Right renal pelvis (tissue), 4 donors: ENCODE measurements around the gene RAB40A. TPM values are rescaled to one million over a fixed set of nuclear protein-coding genes. Genes with fewer than 3 reads are reported as not detected.
"Not testable (repeated sequence)": the region's sequence is repeated elsewhere in the genome, so short reads cannot be mapped to it uniquely, and the experiment has no call there.

Experiments used
- DNase-seq, 4 donors: peaks; one replicate each; pipeline ENCODE4 v3.0.0-alpha.2; 2013; ENCODE audit warnings: low read depth in 4 of 4, low spot score in 3 of 4, missing footprints in 1 of 4
- polyA plus RNA-seq, 4 donors: library from polyadenylated mRNA; unstranded; fragments of 120-200 nt; gene quantifications; one replicate each; pipeline ENCODE4 v1.2.1, GENCODE V29; 2013; ENCODE audit not compliant: insufficient read length in 4 of 4

RAB40A gene
- polyA plus RNA-seq, 4 donors, result 2.4 to 3.4 (median 2.8) TPM

DNA sequence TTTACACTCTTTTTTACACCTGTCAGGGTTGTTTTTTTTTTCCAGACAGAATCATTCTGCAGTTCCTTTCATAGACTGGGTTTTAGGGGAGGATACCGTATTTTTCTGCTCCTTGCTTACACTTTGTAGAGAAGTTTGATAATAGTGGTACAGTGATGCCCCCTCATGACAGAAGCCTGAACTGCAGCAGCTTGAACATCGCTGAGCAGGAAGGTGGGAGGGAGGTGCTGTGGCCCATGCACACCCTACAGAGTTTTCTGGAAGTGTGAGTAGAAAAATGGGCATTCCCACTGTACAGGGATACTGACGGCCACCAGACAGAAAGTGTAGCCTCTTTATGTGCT lies 54.5 kb downstream of the RAB40A start:
- DNase-seq, result peak; percentile 58 to 64 (median 61)

DNA sequence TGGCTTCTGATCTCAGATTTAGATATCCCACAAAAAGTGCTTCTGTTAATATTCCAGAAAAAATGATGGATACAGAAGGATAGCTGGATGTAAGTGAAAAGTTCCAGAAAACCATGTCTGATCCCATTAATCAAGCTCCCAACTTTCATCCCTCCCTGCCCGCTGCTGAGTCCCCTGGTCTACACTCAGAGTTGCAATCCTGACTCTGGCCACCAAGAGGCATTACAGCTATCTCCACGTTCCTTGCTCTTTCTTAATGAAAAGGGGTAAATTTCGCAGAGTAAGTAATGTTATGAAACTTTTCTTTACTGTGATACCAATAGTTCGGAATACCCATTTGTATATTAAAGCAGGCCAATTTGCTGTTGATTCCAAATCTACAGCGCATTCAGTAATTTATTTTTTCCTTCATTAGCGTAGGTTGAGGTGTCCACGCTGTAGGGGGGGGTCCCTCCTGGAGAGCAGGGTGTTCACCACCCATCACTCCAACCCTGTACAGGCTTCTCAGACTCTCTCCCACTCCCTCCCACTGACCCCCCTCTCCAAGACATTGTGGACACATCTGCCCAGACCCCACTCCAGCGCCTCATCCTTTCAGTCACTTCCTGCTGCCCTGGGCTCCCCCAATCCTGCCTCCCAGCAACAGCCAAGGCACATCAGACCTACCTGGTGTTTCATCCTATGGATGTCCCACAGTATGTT lies 55.1 kb downstream of the RAB40A start:
- peak in 1 of 4 donors; percentile 7 for DNase-seq

DNA sequence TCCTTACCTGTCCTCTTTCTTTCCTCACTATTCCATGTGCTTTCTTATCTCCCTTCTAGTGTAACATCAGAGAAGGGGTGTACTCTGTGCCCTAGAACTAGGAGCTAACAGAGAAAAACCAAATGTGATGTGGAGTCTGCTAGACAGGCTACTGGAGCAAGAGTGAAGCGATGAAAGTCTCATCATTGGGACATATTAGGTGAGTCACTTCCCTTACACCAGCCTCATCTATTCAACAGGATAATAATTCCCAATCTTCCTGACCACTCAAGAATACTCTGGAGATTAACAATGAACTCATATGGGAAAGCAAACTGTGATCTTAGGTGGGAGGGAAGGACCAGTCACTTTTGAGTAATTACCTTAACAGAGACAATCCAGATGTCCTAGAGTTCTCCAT lies 58.1 kb downstream of the RAB40A start:
- DNase-seq, result no peak

DNA sequence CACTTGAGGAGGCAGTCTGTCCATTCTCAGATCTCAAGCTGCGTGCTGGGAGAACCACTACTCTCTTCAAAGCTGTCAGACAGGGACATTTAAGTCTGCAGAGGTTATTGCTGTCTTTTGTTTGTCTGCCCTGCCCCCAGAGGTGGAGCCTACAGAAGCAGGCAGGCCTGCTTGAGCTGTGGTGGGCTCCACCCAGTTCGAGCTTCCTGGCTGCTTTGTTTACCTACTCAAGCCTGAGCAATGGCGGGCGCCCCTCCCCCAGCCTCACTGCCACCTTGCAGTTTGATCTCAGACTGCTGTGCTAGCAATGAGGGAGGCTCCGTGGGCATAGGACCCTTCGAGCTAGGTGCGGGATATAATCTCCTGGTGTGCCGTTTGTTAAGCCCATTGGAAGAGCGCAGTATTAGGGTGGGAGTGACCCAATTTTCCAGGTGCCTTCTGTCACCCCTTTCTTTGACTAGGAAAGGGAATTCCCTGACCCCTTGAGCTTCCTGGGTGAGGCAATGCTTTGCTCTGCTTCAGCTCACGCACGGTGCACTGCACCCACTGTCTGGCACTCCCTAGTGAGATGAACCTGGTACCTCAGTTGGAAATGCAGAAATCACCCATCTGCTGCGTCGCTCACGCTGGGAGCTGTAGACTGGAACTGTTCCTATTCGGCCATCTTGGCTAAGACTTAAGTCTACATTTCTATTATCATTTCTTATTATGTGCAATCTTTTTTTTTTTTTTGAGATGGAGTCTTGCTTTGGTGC lies 59.1 kb downstream of the RAB40A start:
- not testable (repeated sequence) for DNase-seq

DNA sequence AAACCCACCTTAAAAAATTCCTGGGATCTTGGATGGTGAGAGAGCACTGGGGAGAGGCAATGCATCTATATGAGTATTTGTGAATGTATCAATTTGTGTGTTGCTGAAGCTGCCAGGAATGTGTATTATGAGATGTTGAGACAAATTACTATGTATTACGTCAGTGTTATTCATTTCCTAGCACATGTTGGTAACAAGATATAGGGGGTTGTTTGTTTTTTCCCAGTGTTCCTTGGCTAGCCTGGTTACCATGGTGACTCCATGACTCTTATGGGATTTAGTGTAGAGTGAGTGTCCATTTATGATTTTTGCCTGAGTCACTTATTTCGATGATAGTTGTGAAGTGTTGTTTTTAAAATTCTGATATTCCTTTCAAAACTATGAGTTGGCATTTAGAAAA lies 65.6 kb downstream of the RAB40A start:
- no peak for DNase-seq

Other genes with a start within 250 kb of the RAB40A start
- gene TCEAL5, start 242.7 kb downstream of the RAB40A start, polyA plus RNA-seq, result 10 to 100 TPM; 11.4 to 13.9 (median 13.2) TPM
- gene BEX2, start 208.5 kb downstream of the RAB40A start, polyA plus RNA-seq, result 10 to 100 TPM; 69.1 to 87.0 (median 84.8) TPM
- 10 to 100 TPM; 37.9 to 48.3 (median 42.8) TPM for gene TCEAL7, start 189.2 kb downstream of the RAB40A start, polyA plus RNA-seq
- 100 to 1,000 TPM; 213 to 250 (median 246) TPM for gene TCEAL9, start 163.0 kb downstream of the RAB40A start, polyA plus RNA-seq
- gene BEX3, start 143.0 kb downstream of the RAB40A start, polyA plus RNA-seq, result 100 to 1,000 TPM; 509 to 591 (median 575) TPM
- gene TCEAL4, start 66.0 kb upstream of the RAB40A start, polyA plus RNA-seq, result 100 to 1,000 TPM; 164 to 177 (median 170) TPM
- 10 to 100 TPM; 32.5 to 37.2 (median 34.1) TPM for gene TCEAL3, start 88.5 kb upstream of the RAB40A start, polyA plus RNA-seq
- 10 to 100 TPM; 31.5 to 33.0 (median 31.9) TPM for gene TCEAL1, start 109.5 kb upstream of the RAB40A start, polyA plus RNA-seq
- 100 to 1,000 TPM; 307 to 342 (median 335) TPM for gene MORF4L2, start 167.2 kb upstream of the RAB40A start, polyA plus RNA-seq
- gene TMEM31, start 191.4 kb upstream of the RAB40A start, polyA plus RNA-seq, result 1 to 10 TPM in 3 of 4 donors, under 1 TPM in 1; 0.66 to 1.4 (median 1.1) TPM